Duodenal mucosa (tissue), 2 donors: ENCODE results near the gene MAPKAPK5.

Source experiments
- H3K27ac ChIP-seq: one replicate; pipeline ENCODE4 v1.7.0; 2013; ENCODE audit warnings: low read depth, low read length
- H3K27me3 ChIP-seq, 2 donors: one replicate each; pipeline ENCODE4 v1.7.0; 2013; ENCODE audit warnings: low read length in 2 of 2, control low read depth in 1 of 2; ENCODE audit not compliant: insufficient read depth in 2 of 2, control insufficient read depth in 1 of 2
- H3K36me3 ChIP-seq, 2 donors: one replicate each; pipeline ENCODE4 v1.7.0; 2013; ENCODE audit warnings: low read length in 2 of 2, control low read depth in 1 of 2; ENCODE audit not compliant: insufficient read depth in 2 of 2, control insufficient read depth in 1 of 2
- H3K4me1 ChIP-seq, 2 donors: one replicate each; pipeline ENCODE4 v1.7.0; 2013; ENCODE audit warnings: low read length in 2 of 2, control low read depth in 1 of 2; ENCODE audit not compliant: insufficient read depth in 2 of 2, control insufficient read depth in 1 of 2
- H3K4me3 ChIP-seq, 2 donors: one replicate each; pipeline ENCODE4 v1.7.0; 2013; ENCODE audit warnings: low read length in 2 of 2, low read depth in 1 of 2
- H3K9ac ChIP-seq, 2 donors: one replicate each; pipeline ENCODE4 v1.7.0; 2013; ENCODE audit warnings: low read length in 2 of 2, low read depth in 1 of 2
- H3K9me3 ChIP-seq, 2 donors: one replicate each; pipeline ENCODE4 v1.7.0; 2013; ENCODE audit warnings: low read length in 2 of 2, control low read depth in 1 of 2; ENCODE audit not compliant: control insufficient read depth in 1 of 2

The MAPKAPK5 gene

GRCh38 chr12:111870706-111871105 is 28.7 kb downstream of the MAPKAPK5 start:
- H3K4me3 ChIP-seq, result no peak overlapping the region
- H3K27ac ChIP-seq, result no peak overlapping the region
- no peak overlapping the region for H3K9ac ChIP-seq
- H3K4me1 ChIP-seq, result no peaks in the 10 kb centered on the region
- H3K36me3 ChIP-seq, result peaks cover 45 to 82% of the 10 kb centered on the region in 2 donors
- no peaks in the 10 kb centered on the region for H3K27me3 ChIP-seq
- H3K9me3 ChIP-seq, result no peaks in the 10 kb centered on the region

- H3K36me3 ChIP-seq, result peaks cover 33 to 70% of the 10 kb centered on the region in 2 donors
- H3K27me3 ChIP-seq, result no peaks in the 10 kb centered on the region
- H3K4me1 ChIP-seq, result no peaks in the 10 kb centered on the region
- H3K9ac ChIP-seq, result no peak overlapping the region
- H3K9me3 ChIP-seq, result no peaks in the 10 kb centered on the region
- H3K4me3 ChIP-seq, result no peak overlapping the region
- no peak overlapping the region for H3K27ac ChIP-seq
These were observed 31.1 kb downstream of the MAPKAPK5 start for GRCh38 chr12:111873113-111873512.

- Histone ChIP-seq H3K4me3 (no peak overlapping the region), H3K9me3 (no peaks in the 10 kb centered on the region), H3K36me3 (peaks cover 36 to 78% of the 10 kb centered on the region in 2 donors), H3K27me3 (no peaks in the 10 kb centered on the region), H3K9ac (no peak overlapping the region), H3K4me1 (no peaks in the 10 kb centered on the region), H3K27ac (no peak overlapping the region)
These were observed 39.7 kb downstream of the MAPKAPK5 start for GRCh38 chr12:111881716-111882115.

GRCh38 chr12:111886662-111887545 is 44.9 kb downstream of the MAPKAPK5 start:
- H3K4me1 ChIP-seq, result peaks cover 4 to 16% of the 10 kb centered on the region in 2 donors
- H3K9me3 ChIP-seq, result no peaks in the 10 kb centered on the region
- no peak overlapping the region for H3K27ac ChIP-seq
- H3K27me3 ChIP-seq, result no peaks in the 10 kb centered on the region
- H3K4me3 ChIP-seq, result no peak overlapping the region
- H3K9ac ChIP-seq, result no peak overlapping the region
- H3K36me3 ChIP-seq, result peaks cover 38 to 93% of the 10 kb centered on the region in 2 donors

GRCh38 chr12:111887926-111888745 is 46.1 kb downstream of the MAPKAPK5 start:
- Histone ChIP-seq H3K4me1 (peaks cover 4 to 16% of the 10 kb centered on the region in 2 donors), H3K27ac (peak overlapping the region; percentile 26), H3K27me3 (no peaks in the 10 kb centered on the region), H3K9ac (no peak overlapping the region), H3K36me3 (peaks cover 32 to 93% of the 10 kb centered on the region in 2 donors), H3K9me3 (no peaks in the 10 kb centered on the region), H3K4me3 (peak overlapping the region in 1 of 2 donors; percentile 49)

- peaks cover 35 to 69% of the 10 kb centered on the region in 2 donors for H3K36me3 ChIP-seq
- H3K27me3 ChIP-seq, result no peaks in the 10 kb centered on the region
- no peak overlapping the region for H3K27ac ChIP-seq
- H3K4me3 ChIP-seq, result no peak overlapping the region
- H3K4me1 ChIP-seq, result peaks cover 0 to 8% of the 10 kb centered on the region in 2 donors
- no peaks in the 10 kb centered on the region for H3K9me3 ChIP-seq
- H3K9ac ChIP-seq, result no peak overlapping the region
These were observed 51.3 kb downstream of the MAPKAPK5 start for GRCh38 chr12:111893287-111893686.

GRCh38 chr12:111894556-111894955 is 52.5 kb downstream of the MAPKAPK5 start:
- H3K4me3 ChIP-seq, result no peak overlapping the region
- peaks cover 29 to 64% of the 10 kb centered on the region in 2 donors for H3K36me3 ChIP-seq
- no peaks in the 10 kb centered on the region for H3K27me3 ChIP-seq
- H3K9ac ChIP-seq, result no peak overlapping the region
- H3K9me3 ChIP-seq, result no peaks in the 10 kb centered on the region
- H3K4me1 ChIP-seq, result no peaks in the 10 kb centered on the region
- no peak overlapping the region for H3K27ac ChIP-seq

- Histone ChIP-seq H3K4me3 (no peak overlapping the region), H3K4me1 (peaks cover 0 to 5% of the 10 kb centered on the region in 2 donors), H3K9ac (no peak overlapping the region), H3K36me3 (peaks cover 7 to 26% of the 10 kb centered on the region in 2 donors), H3K27me3 (no peaks in the 10 kb centered on the region), H3K27ac (no peak overlapping the region), H3K9me3 (no peaks in the 10 kb centered on the region)
These were observed 59.2 kb downstream of the MAPKAPK5 start for GRCh38 chr12:111901182-111901581.

- H3K27ac ChIP-seq, result no peak overlapping the region
- H3K4me3 ChIP-seq, result no peak overlapping the region
- H3K4me1 ChIP-seq, result peaks cover 0 to 5% of the 10 kb centered on the region in 2 donors
- H3K9me3 ChIP-seq, result peaks cover 4 to 9% of the 10 kb centered on the region in 2 donors
- no peak overlapping the region for H3K9ac ChIP-seq
- H3K36me3 ChIP-seq, result peaks cover 1 to 15% of the 10 kb centered on the region in 2 donors
- no peaks in the 10 kb centered on the region for H3K27me3 ChIP-seq
These were observed 62.5 kb downstream of the MAPKAPK5 start for GRCh38 chr12:111904446-111904975.

- Histone ChIP-seq H3K27me3 (no peaks in the 10 kb centered on the region), H3K36me3 (peaks cover 0 to 5% of the 10 kb centered on the region in 2 donors), H3K4me3 (no peak overlapping the region), H3K9ac (no peak overlapping the region), H3K9me3 (peaks cover 4 to 10% of the 10 kb centered on the region in 2 donors), H3K4me1 (peaks cover 0 to 5% of the 10 kb centered on the region in 2 donors), H3K27ac (no peak overlapping the region)
These were observed 63.5 kb downstream of the MAPKAPK5 start for GRCh38 chr12:111905502-111905901.
